SK-N-SH treated with all-trans-retinoic acid at 6 μM for 48 hours (cell line): ENCODE measurements around the gene SEC24D.

Source experiments
- BACH2 ChIP-seq: fragments of 250-450 bp; sonication (Bioruptor Pico); IDR thresholded peaks from 2 replicates; pipeline ENCODE4 v1.9.0; 2021; ENCODE audit warnings: mild to moderate bottlenecking, borderline replicate concordance
- RARB ChIP-seq: fragments of 250-450 bp; sonication (Bioruptor Pico); IDR thresholded peaks from 2 replicates; pipeline ENCODE4 v1.8.0; 2021; ENCODE audit warnings: mild to moderate bottlenecking, moderate library complexity
- SNAI2 ChIP-seq: fragments of 250-450 bp; sonication (Bioruptor Pico); IDR thresholded peaks from 2 replicates; pipeline ENCODE4 v1.5.0; 2020; ENCODE audit warnings: mild to moderate bottlenecking, moderate library complexity
- ZFP3 ChIP-seq: fragments of 250-450 bp; sonication (Bioruptor Pico); IDR thresholded peaks from 2 replicates; pipeline ENCODE4 v1.5.0; 2020; ENCODE audit warnings: mild to moderate bottlenecking, moderate library complexity
- ZFP30 ChIP-seq: fragments of 450-650 bp; formaldehyde crosslinking; IDR thresholded peaks from 2 replicates; pipeline ENCODE4 v1.5.0; 2022; ENCODE audit warnings: mild to moderate bottlenecking, moderate library complexity
- ZNF70 ChIP-seq: fragments of 450-650 bp; formaldehyde crosslinking; IDR thresholded peaks from 2 replicates; pipeline ENCODE4 v1.5.0; 2020; ENCODE audit warnings: mild to moderate bottlenecking, moderate library complexity
- TF ChIP-seq, protein P1 (sequence below): fragments of 250-450 bp; sonication (Bioruptor Pico); IDR thresholded peaks from 2 replicates; pipeline ENCODE4 v1.8.0; 2020; ENCODE audit warnings: mild to moderate bottlenecking, moderate library complexity, borderline replicate concordance
- TF ChIP-seq, protein P2 (sequence below): fragments of 250-450 bp; sonication (Bioruptor Pico); IDR thresholded peaks from 2 replicates; pipeline ENCODE4 v1.5.1; 2020; ENCODE audit warnings: low read depth, mild to moderate bottlenecking, moderate library complexity

DNA sequence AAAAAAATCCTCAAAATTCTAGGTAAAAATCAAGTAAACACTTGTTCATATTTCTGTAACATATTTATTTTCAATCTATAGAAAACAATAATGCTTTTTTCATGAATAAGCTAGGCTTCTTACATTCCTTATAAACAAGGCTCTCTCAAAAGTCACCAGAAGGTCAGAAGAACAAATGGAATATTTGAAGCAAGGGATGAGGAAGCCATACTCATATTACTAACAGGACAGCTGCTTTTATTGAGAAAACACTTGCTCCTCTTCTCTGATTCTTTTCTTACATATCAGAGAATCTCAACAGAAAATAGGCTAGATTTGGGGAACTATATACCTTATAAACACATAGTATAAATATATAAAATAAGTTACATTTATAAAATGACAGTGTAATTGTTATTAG lies 82.8 kb downstream of the SEC24D start:
- TF ChIP-seq, protein P1, sequence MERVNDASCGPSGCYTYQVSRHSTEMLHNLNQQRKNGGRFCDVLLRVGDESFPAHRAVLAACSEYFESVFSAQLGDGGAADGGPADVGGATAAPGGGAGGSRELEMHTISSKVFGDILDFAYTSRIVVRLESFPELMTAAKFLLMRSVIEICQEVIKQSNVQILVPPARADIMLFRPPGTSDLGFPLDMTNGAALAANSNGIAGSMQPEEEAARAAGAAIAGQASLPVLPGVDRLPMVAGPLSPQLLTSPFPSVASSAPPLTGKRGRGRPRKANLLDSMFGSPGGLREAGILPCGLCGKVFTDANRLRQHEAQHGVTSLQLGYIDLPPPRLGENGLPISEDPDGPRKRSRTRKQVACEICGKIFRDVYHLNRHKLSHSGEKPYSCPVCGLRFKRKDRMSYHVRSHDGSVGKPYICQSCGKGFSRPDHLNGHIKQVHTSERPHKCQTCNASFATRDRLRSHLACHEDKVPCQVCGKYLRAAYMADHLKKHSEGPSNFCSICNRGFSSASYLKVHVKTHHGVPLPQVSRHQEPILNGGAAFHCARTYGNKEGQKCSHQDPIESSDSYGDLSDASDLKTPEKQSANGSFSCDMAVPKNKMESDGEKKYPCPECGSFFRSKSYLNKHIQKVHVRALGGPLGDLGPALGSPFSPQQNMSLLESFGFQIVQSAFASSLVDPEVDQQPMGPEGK, result no peak
- TF ChIP-seq ZNF70 (CRISPR knock-in tag) (no peak), RARB (CRISPR knock-in tag) (no peak), SNAI2 (no peak), ZFP30 (no peak), ZFP3 (no peak), BACH2 (CRISPR knock-in tag) (no peak)
- TF ChIP-seq, protein P2, sequence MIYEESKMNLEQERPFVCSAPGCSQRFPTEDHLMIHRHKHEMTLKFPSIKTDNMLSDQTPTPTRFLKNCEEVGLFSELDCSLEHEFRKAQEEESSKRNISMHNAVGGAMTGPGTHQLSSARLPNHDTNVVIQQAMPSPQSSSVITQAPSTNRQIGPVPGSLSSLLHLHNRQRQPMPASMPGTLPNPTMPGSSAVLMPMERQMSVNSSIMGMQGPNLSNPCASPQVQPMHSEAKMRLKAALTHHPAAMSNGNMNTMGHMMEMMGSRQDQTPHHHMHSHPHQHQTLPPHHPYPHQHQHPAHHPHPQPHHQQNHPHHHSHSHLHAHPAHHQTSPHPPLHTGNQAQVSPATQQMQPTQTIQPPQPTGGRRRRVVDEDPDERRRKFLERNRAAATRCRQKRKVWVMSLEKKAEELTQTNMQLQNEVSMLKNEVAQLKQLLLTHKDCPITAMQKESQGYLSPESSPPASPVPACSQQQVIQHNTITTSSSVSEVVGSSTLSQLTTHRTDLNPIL (CRISPR knock-in tag), result no peak
